H9 (cell line): ENCODE measurements around the gene SS18L1. TPM values are rescaled to one million over a fixed set of nuclear protein-coding genes. Genes with fewer than 3 reads are reported as not detected.

Experiments
- DNase-seq: peaks from one replicate; pipeline ENCODE4 v3.0.0-alpha.2; 2017
- H2AFZ ChIP-seq: one replicate; pipeline ENCODE4 v1.6.1; 2013; ENCODE audit warnings: mild to moderate bottlenecking, low read length, control low read depth, moderate library complexity
- H2AK5ac ChIP-seq: 2 replicates; pipeline ENCODE4 v1.6.1; 2013; ENCODE audit warnings: low read length, control low read depth, mixed read lengths; ENCODE audit not compliant: insufficient read length
- H2BK120ac ChIP-seq: one replicate; pipeline ENCODE4 v1.6.1; 2013; ENCODE audit warnings: low read depth, mild to moderate bottlenecking, low read length, control low read depth, inconsistent platforms; ENCODE audit not compliant: poor library complexity, severe bottlenecking
- H2BK12ac ChIP-seq: 2 replicates; pipeline ENCODE4 v1.6.1; 2013; ENCODE audit warnings: low read length, control low read depth, mixed read lengths, low read depth; ENCODE audit not compliant: insufficient read length
- H2BK15ac ChIP-seq: 2 replicates; pipeline ENCODE4 v1.6.1; 2013; ENCODE audit warnings: low read depth, low read length, control low read depth
- H2BK20ac ChIP-seq: one replicate; pipeline ENCODE4 v1.6.1; 2013; ENCODE audit warnings: low read depth, mild to moderate bottlenecking, low read length, control low read depth, inconsistent platforms; ENCODE audit not compliant: poor library complexity, severe bottlenecking
- H2BK5ac ChIP-seq: 2 replicates; pipeline ENCODE4 v1.6.1; 2013; ENCODE audit warnings: low read length, control low read depth, mixed read lengths; ENCODE audit not compliant: insufficient read length
- H3K14ac ChIP-seq: 2 replicates; pipeline ENCODE4 v1.6.1; 2013; ENCODE audit warnings: low read length, control low read depth; ENCODE audit not compliant: insufficient read depth
- H3K18ac ChIP-seq: 2 replicates; pipeline ENCODE4 v1.6.1; 2013; ENCODE audit warnings: low read depth, mild to moderate bottlenecking, mixed read lengths, low read length, control low read depth; ENCODE audit not compliant: insufficient read length
- H3K23ac ChIP-seq: 2 replicates; pipeline ENCODE4 v1.6.1; 2013; ENCODE audit warnings: low read length, control low read depth, mixed read lengths, low read depth; ENCODE audit not compliant: insufficient read length
- H3K23me2 ChIP-seq: 2 replicates; pipeline ENCODE4 v1.6.1; 2013; ENCODE audit warnings: low read depth, mild to moderate bottlenecking, mixed read lengths, low read length, control low read depth; ENCODE audit not compliant: insufficient read length, poor library complexity, severe bottlenecking
- H3K27ac ChIP-seq: 2 replicates; pipeline ENCODE4 v1.5.1; 2013; ENCODE audit warnings: low read length, control low read depth, mixed read lengths, low read depth; ENCODE audit not compliant: insufficient read length
- H3K27me3 ChIP-seq: 2 replicates; pipeline ENCODE4 v1.6.1; 2013; ENCODE audit warnings: low read length, control low read depth, inconsistent platforms; ENCODE audit not compliant: insufficient read depth
- H3K4ac ChIP-seq: 2 replicates; pipeline ENCODE4 v1.6.1; 2013; ENCODE audit warnings: low read depth, mild to moderate bottlenecking, control low read depth, inconsistent platforms, low read length, moderate library complexity
- H3K4me1 ChIP-seq: 2 replicates; pipeline ENCODE4 v1.6.1; 2013; ENCODE audit warnings: low read length, control low read depth, inconsistent platforms; ENCODE audit not compliant: insufficient read depth
- H3K4me2 ChIP-seq: 2 replicates; pipeline ENCODE4 v1.6.1; 2013; ENCODE audit warnings: low read length, control low read depth, mixed read lengths; ENCODE audit not compliant: insufficient read length, insufficient read depth
- H3K56ac ChIP-seq: 2 replicates; pipeline ENCODE4 v1.6.1; 2013; ENCODE audit warnings: low read depth, mild to moderate bottlenecking, mixed read lengths, low read length, control low read depth; ENCODE audit not compliant: insufficient read length
- H3K79me1 ChIP-seq: 2 replicates; pipeline ENCODE4 v1.6.1; 2013; ENCODE audit warnings: low read depth, mild to moderate bottlenecking, moderate library complexity, low read length, control low read depth, inconsistent platforms; ENCODE audit not compliant: insufficient read depth, poor library complexity, severe bottlenecking
- H3K79me2 ChIP-seq: 2 replicates; pipeline ENCODE4 v1.6.1; 2013; ENCODE audit warnings: low read length, control low read depth, inconsistent platforms; ENCODE audit not compliant: insufficient read depth
- H3K9ac ChIP-seq: 2 replicates; pipeline ENCODE4 v1.6.1; 2013; ENCODE audit warnings: low read length, control low read depth, mixed read lengths; ENCODE audit not compliant: insufficient read length; ENCODE audit errors: extremely low read depth
- H3K9me3 ChIP-seq: one replicate; pipeline ENCODE4 v1.6.1; 2013; ENCODE audit warnings: low read depth, low read length, inconsistent platforms; ENCODE audit not compliant: control insufficient read depth
- H3T11ph ChIP-seq: one replicate; pipeline ENCODE4 v1.6.1; 2013; ENCODE audit warnings: mild to moderate bottlenecking, low read length, control low read depth, inconsistent platforms
- H4K20me1 ChIP-seq: one replicate; pipeline ENCODE4 v1.6.1; 2013; ENCODE audit not compliant: control insufficient read depth, insufficient read length, insufficient read depth
- H4K5ac ChIP-seq: 2 replicates; pipeline ENCODE4 v1.6.1; 2013; ENCODE audit warnings: low read depth, mild to moderate bottlenecking, mixed read lengths, low read length, control low read depth; ENCODE audit not compliant: insufficient read length
- H4K8ac ChIP-seq: replicated peaks from 2 replicates; pipeline ENCODE4 v1.6.1; 2013; ENCODE audit warnings: low read length, control low read depth, mixed read lengths, low read depth; ENCODE audit not compliant: insufficient read length
- H4K91ac ChIP-seq: 2 replicates; pipeline ENCODE4 v1.6.1; 2013; ENCODE audit warnings: low read depth, mild to moderate bottlenecking, moderate library complexity, mixed read lengths, low read length, control low read depth; ENCODE audit not compliant: insufficient read length
- H3K27ac Mint-ChIP-seq, 3 experiments: 2 replicates in 2 of 3; 3 replicates in 1 of 3; pipeline ENCODE4 v1.8.0; 2020 to 2021; ENCODE audit warnings: mixed read lengths in 3 of 3, mild to moderate bottlenecking in 1 of 3, moderate library complexity in 1 of 3
- H3K27me3 Mint-ChIP-seq: 2 replicates; pipeline ENCODE4 v1.8.0; 2021; ENCODE audit warnings: low read depth, mild to moderate bottlenecking, moderate library complexity, mixed read lengths
- H3K36me3 Mint-ChIP-seq, 3 experiments: 2 replicates in 2 of 3; 3 replicates in 1 of 3; pipeline ENCODE4 v1.8.0; 2020 to 2021; ENCODE audit warnings: low read depth in 3 of 3, mixed read lengths in 3 of 3; ENCODE audit not compliant: insufficient read depth in 1 of 3
- H3K4me1 Mint-ChIP-seq, 2 experiments: 2 replicates each; pipeline ENCODE4 v1.8.0; 2020; ENCODE audit warnings: mixed read lengths in 2 of 2
- H3K4me3 Mint-ChIP-seq, 2 experiments: 2 replicates in 1 of 2; 3 replicates in 1 of 2; pipeline ENCODE4 v1.8.0; 2020 to 2021; ENCODE audit warnings: mild to moderate bottlenecking in 2 of 2, mixed read lengths in 2 of 2, moderate library complexity in 1 of 2
- H3K9me3 Mint-ChIP-seq, 2 experiments: 2 replicates in 1 of 2; 3 replicates in 1 of 2; pipeline ENCODE4 v1.8.0; 2020; ENCODE audit warnings: mild to moderate bottlenecking in 2 of 2, mixed read lengths in 2 of 2, moderate library complexity in 1 of 2
- WGBS: extraction: QIAGEN DNeasy Blood & Tissue Kit; methylation state at CpG from one replicate; pipeline ENCODE4 v1.1.7; 2013; ENCODE audit warnings: missing lambda C conversion rate, low lambda C conversion rate, mixed read lengths; ENCODE audit not compliant: insufficient read length; ENCODE audit errors: extremely low coverage; 5-methylcytosine and 5-hydroxymethylcytosine counted together
- total RNA-seq: library from RNA; stranded (reverse); gene quantifications from 2 replicates; pipeline ENCODE4 v1.2.1, GENCODE V29; 2021
- TF ChIP-seq, protein P1 (sequence below): fragments of 200-600 bp; sonication (generic); conservative IDR thresholded peaks from 3 replicates; pipeline ENCODE4 v1.8.0; 2021; ENCODE audit warnings: antibody characterized with exemption, mild to moderate bottlenecking

SS18L1 gene
- total RNA-seq, 1 experiment from 2014 or later: 22.2 TPM

- Histone ChIP-seq H2BK12ac (no peak overlapping the region), H3K14ac (no peak overlapping the region), H3K4ac (no peak overlapping the region), H4K8ac (no peak overlapping the region), H2BK15ac (no peak overlapping the region), H4K91ac (no peak overlapping the region), H3K79me2 (peaks cover 6% of the 10 kb centered on the region; the same call in 1 of the 2 replicates), H2BK5ac (no peak overlapping the region), H3T11ph (no peak overlapping the region), H2BK120ac (no peak overlapping the region), H3K27ac (no peak overlapping the region), H3K9me3 (no peaks in the 10 kb centered on the region), H2AFZ (no peak overlapping the region), H2AK5ac (no peak overlapping the region), H3K9ac (no peak overlapping the region), H3K23me2 (no peaks in the 10 kb centered on the region), H3K56ac (no peak overlapping the region), H3K4me1 (no peaks in the 10 kb centered on the region), H3K23ac (no peak overlapping the region), H4K5ac (no peak overlapping the region), H3K79me1 (no peaks in the 10 kb centered on the region), H3K27me3 (no peaks in the 10 kb centered on the region), H4K20me1 (no peaks in the 10 kb centered on the region), H3K18ac (no peak overlapping the region), H3K4me2 (no peak overlapping the region), H2BK20ac (no peak overlapping the region)
- no peak for DNase-seq
- H3K9me3 Mint-ChIP-seq: no peaks in the 10 kb centered on the region; a peak in 1 of 5 replicates
- WGBS: no CpG with 5 or more reads among the region's 17 CpGs
- H3K4me3 Mint-ChIP-seq: no peak overlapping the region
- H3K36me3 Mint-ChIP-seq: peaks cover 27 to 61% (median 52%) of the 10 kb centered on the region in 3 experiments
- TF ChIP-seq, protein P1, sequence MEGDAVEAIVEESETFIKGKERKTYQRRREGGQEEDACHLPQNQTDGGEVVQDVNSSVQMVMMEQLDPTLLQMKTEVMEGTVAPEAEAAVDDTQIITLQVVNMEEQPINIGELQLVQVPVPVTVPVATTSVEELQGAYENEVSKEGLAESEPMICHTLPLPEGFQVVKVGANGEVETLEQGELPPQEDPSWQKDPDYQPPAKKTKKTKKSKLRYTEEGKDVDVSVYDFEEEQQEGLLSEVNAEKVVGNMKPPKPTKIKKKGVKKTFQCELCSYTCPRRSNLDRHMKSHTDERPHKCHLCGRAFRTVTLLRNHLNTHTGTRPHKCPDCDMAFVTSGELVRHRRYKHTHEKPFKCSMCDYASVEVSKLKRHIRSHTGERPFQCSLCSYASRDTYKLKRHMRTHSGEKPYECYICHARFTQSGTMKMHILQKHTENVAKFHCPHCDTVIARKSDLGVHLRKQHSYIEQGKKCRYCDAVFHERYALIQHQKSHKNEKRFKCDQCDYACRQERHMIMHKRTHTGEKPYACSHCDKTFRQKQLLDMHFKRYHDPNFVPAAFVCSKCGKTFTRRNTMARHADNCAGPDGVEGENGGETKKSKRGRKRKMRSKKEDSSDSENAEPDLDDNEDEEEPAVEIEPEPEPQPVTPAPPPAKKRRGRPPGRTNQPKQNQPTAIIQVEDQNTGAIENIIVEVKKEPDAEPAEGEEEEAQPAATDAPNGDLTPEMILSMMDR: no peak
- H3K27ac Mint-ChIP-seq: 0 out of 7 replicates have a peak overlapping the region, but pooled peaks of 1 of the 3 experiments have one; percentile 34
- peaks cover under 1 to 2% of the 10 kb centered on the region in 2 experiments; a peak in 3 of 4 replicates for H3K4me1 Mint-ChIP-seq
- H3K27me3 Mint-ChIP-seq: no peaks in the 10 kb centered on the region
Observed at GRCh38 chr20:62161347-62161746, 17.8 kb downstream of the SS18L1 start.
